GM12878 (cell line): Measurements from ENCODE around the gene RPL32. TPM values are rescaled to one million over a fixed set of nuclear protein-coding genes. Genes with fewer than 3 reads are reported as not detected.

Experiments used
- ATAC-seq: fragments of 200-7000 bp; cut with Tn5 transposase; 3 replicates; pipeline ENCODE4 v1.9.1; 2020; ENCODE audit warnings: mild to moderate bottlenecking, moderate library complexity
- BruUV-seq: library from RNA; stranded (reverse); fragments of 400-500 nt; replicated peaks from 2 replicates; lab custom pipeline; 2021; lab: Mats Ljungman, UMichigan
- CTCF ChIA-PET: fragments of 300-600 bp; sonication (Branson Sonifier 250); formaldehyde crosslinking; extraction: SDS; loops from one replicate; lab custom pipeline; 2021; ENCODE audit warnings: inconsistent platforms; lab: Yijun Ruan, JAX
- POLR2A ChIA-PET: fragments of 350-600 bp; formaldehyde crosslinking; extraction: SDS; loops from one replicate; lab custom pipeline; 2021; ENCODE audit warnings: inconsistent platforms; lab: Charles Lee
- RAD21 ChIA-PET: fragments of 300-600 bp; sonication (Branson Sonifier 250); formaldehyde crosslinking; loops from one replicate; lab custom pipeline; 2023; ENCODE audit warnings: antibody characterized with exemption; ENCODE audit not compliant: unreplicated experiment; lab: Charles Lee
- SMC1A ChIA-PET: fragments of 300-600 bp; sonication (Branson Sonifier 250); formaldehyde crosslinking; loops from one replicate; lab custom pipeline; 2023; ENCODE audit not compliant: unreplicated experiment, uncharacterized antibody; lab: Charles Lee
- DNase-seq: peaks from one replicate; pipeline ENCODE4 v3.0.0-alpha.2; 2011; ENCODE audit warnings: low read depth, low spot score
- FAIRE-seq: peaks from 3 replicates; lab custom pipeline; 2011; peaks lifted over from hg19 to GRCh38; lab: Jason Lieb, UNC
- H2AFZ ChIP-seq: 2 replicates; pipeline ENCODE4 v1.6.0; 2011; ENCODE audit warnings: low read depth, low read length, control low read depth; ENCODE audit not compliant: control insufficient read depth
- H3K27ac ChIP-seq: 2 replicates; pipeline ENCODE4 v1.5.1; 2011; ENCODE audit warnings: control low read depth; ENCODE audit not compliant: control insufficient read depth, insufficient read depth
- H3K27me3 ChIP-seq, 2 experiments: replicated peaks in 1 of 2; 2 replicates each; pipeline versions ENCODE4 v1.6.0 to v1.6.1; 2011; ENCODE audit warnings: low read length in 1 of 2; ENCODE audit not compliant: control insufficient read depth in 2 of 2, insufficient read depth in 2 of 2
- H3K36me3 ChIP-seq, 2 experiments: 2 replicates each; pipeline ENCODE4 v1.5.1; 2011; ENCODE audit warnings: low read length in 1 of 2; ENCODE audit not compliant: control insufficient read depth in 2 of 2, insufficient read depth in 2 of 2
- H3K4me1 ChIP-seq: 2 replicates; pipeline ENCODE4 v1.6.1; 2011; ENCODE audit warnings: mild to moderate bottlenecking, low read length, moderate library complexity, mixed read lengths; ENCODE audit not compliant: control insufficient read depth, insufficient read depth
- H3K4me2 ChIP-seq: 2 replicates; pipeline ENCODE4 v1.6.0; 2011; ENCODE audit warnings: control low read depth; ENCODE audit not compliant: control insufficient read depth, insufficient read depth
- H3K4me3 ChIP-seq: fragments of 200-600 bp; sonication (generic); 2 replicates; pipeline ENCODE4 v1.5.1; 2016
- H3K79me2 ChIP-seq: 2 replicates; pipeline ENCODE4 v1.6.0; 2011; ENCODE audit warnings: low read length; ENCODE audit not compliant: control insufficient read depth, insufficient read depth
- H3K9ac ChIP-seq: 2 replicates; pipeline ENCODE4 v1.8.0; 2011; ENCODE audit warnings: low read length, control low read depth, mixed read lengths; ENCODE audit not compliant: control insufficient read depth, insufficient read depth
- H3K9me3 ChIP-seq: replicated peaks from 3 replicates; pipeline ENCODE4 v1.5.1; 2011; ENCODE audit warnings: mild to moderate bottlenecking, low read length; ENCODE audit not compliant: control insufficient read depth, insufficient read depth
- H4K20me1 ChIP-seq: 2 replicates; pipeline ENCODE4 v1.6.0; 2011; ENCODE audit not compliant: control insufficient read depth, insufficient read depth
- E2F4 ChIP-seq: IDR thresholded peaks from 2 replicates; pipeline ENCODE4 v1.6.1; 2012; ENCODE audit warnings: low read depth, low read length, improper control_type of control experiment
- ELK1 ChIP-seq: IDR thresholded peaks from 2 replicates; pipeline ENCODE4 v1.6.1; 2012; ENCODE audit warnings: low read depth, low read length, improper control_type of control experiment
- EP300 ChIP-seq, 2 experiments: fragments of 150-350 bp in 1 of 2; IDR thresholded peaks; 2 replicates each; pipeline ENCODE4 v1.6.1; 2011 to 2012; ENCODE audit warnings: low read depth in 2 of 2, low read length in 2 of 2, borderline replicate concordance in 1 of 2, improper control_type of control experiment in 1 of 2, inconsistent platforms in 1 of 2; ENCODE audit not compliant: control insufficient read depth in 1 of 2
- FOXK2 ChIP-seq: fragments of 450-650 bp; IDR thresholded peaks from 2 replicates; pipeline ENCODE4 v1.6.1; 2017; ENCODE audit warnings: mild to moderate bottlenecking, moderate library complexity
- SMAD5 ChIP-seq: IDR thresholded peaks from 2 replicates; pipeline ENCODE4 v1.6.1; 2016; ENCODE audit warnings: antibody characterized with exemption, low read depth
- ZBTB11 ChIP-seq: fragments of 450-650 bp; formaldehyde crosslinking; IDR thresholded peaks from 2 replicates; pipeline ENCODE4 v1.5.0; 2022; ENCODE audit warnings: mild to moderate bottlenecking, missing genetic modification characterization
- WGBS: methylation state at CpG from one replicate; pipeline ENCODE4 v1.1.6; 2016; ENCODE audit warnings: low lambda C conversion rate; ENCODE audit not compliant: insufficient replicate concordance, insufficient coverage; ENCODE audit errors: missing lambda C conversion rate; 5-methylcytosine and 5-hydroxymethylcytosine counted together
- in situ Hi-C: fragments of 300-500 bp; cut with MboI; formaldehyde crosslinking; loops from 9 replicates; pipeline ENCODE4 v1.14.3; 2018; ENCODE audit warnings: mixed read lengths
- intact Hi-C: fragments of 100-400 bp; cut with micrococcal nuclease; formaldehyde crosslinking; loops from one replicate; pipeline ENCODE4 v1.14.2; 2022; ENCODE audit not compliant: unreplicated experiment
- polyA plus RNA-seq, 11 experiments: library from polyadenylated mRNA; depleted of rRNA in 4 of 11; unstranded in 6 of 11; stranded (reverse) in 5 of 11; fragments of >200 nt; fragmentation: Nextera tagmentation in 4 of 11; fragmentation: Illumina TruSeq in 1 of 11; extraction: Ambion mirVana in 4 of 11; extraction: Trizol in 1 of 11; gene quantifications; 1 replicate in 1 of 11; 2 replicates in 10 of 11; pipeline versions ENCODE4 v1.2.1 to v1.2.3, GENCODE V29; 2011 to 2016; ENCODE audit warnings: inconsistent platforms in 2 of 11, missing spikeins in 2 of 11, low read depth in 1 of 11
- total RNA-seq, 4 experiments: library from RNA; depleted of rRNA in 3 of 4; stranded (reverse); fragments of >200 nt in 3 of 4; fragmentation: Illumina TruSeq in 1 of 4; extraction: Trizol in 1 of 4; gene quantifications; 2 replicates each; pipeline versions ENCODE4 v1.2.1 to v1.2.3, GENCODE V29; 2013 to 2021

The RPL32 gene
- total and polyA plus RNA-seq, 10 of the 15 experiments (the other 5 are each of a cell fraction or from before 2014, with no cell fraction given): 1,533 to 5,147 (median 3,350) TPM

GRCh38 chr3:12793701-12794100, 47.7 kb downstream of the RPL32 start:
- no peak for FAIRE-seq
- no TSS peak for BruUV-seq

More at GRCh38 chr3:12793701-12794100, 47.7 kb downstream of the RPL32 start:
- H4K20me1 ChIP-seq: no peaks in the 10 kb centered on the region
- DNase-seq (no peak), ATAC-seq (no peak)
- no peak overlapping the region for H3K4me3 ChIP-seq
- no peak overlapping the region for H3K4me2 ChIP-seq
- intact Hi-C loops: no loop called here
- no peak overlapping the region for H2AFZ ChIP-seq
- no peak overlapping the region for H3K9ac ChIP-seq
- H3K27ac ChIP-seq: no peak overlapping the region
- no peaks in the 10 kb centered on the region for H3K4me1 ChIP-seq
- 56% methylated on average over 3 of the region's 5 CpGs for WGBS
- POLR2A ChIA-PET: no interaction called here
- H3K36me3 ChIP-seq: no peaks in the 10 kb centered on the region
- SMC1A ChIA-PET: no interaction called here
- no peaks in the 10 kb centered on the region for H3K79me2 ChIP-seq
- no peaks in the 10 kb centered on the region for H3K9me3 ChIP-seq
- TF ChIP-seq ELK1: no peak
- TF ChIP-seq E2F4: no peak
- no peak for TF ChIP-seq EP300 (IDR thresholded peaks at IDR 0.05; ENCODE audit: borderline replicate concordance in 1 of 2, control insufficient read depth in 1 of 2, low read depth in 2 of 2, low read length in 2 of 2)
- no peak for TF ChIP-seq SMAD5
- TF ChIP-seq FOXK2: no peak
- TF ChIP-seq ZBTB11 (CRISPR knock-in tag): no peak
- RAD21 ChIA-PET: no interaction called here
- H3K27me3 ChIP-seq: peaks cover 2 to 6% of the 10 kb centered on the region in 2 experiments
- CTCF ChIA-PET: interaction anchor here (0.6 kb wide), 1 partner anchor 9 kb away, joined by 5 read pairs; no protein-coding TSS in a partner anchor
- in situ Hi-C loops: no loop called here
